ENCODE data around the gene KRTAP4-12. TPM values are rescaled to one million over a fixed set of nuclear protein-coding genes. Genes with fewer than 3 reads are reported as not detected.
"Not testable (repeated sequence)": the region's sequence is repeated elsewhere in the genome, so short reads cannot be mapped to it uniquely, and the experiment has no call there.

Gene KRTAP4-12
- total RNA-seq, 1 donor from 2014 or later: not detected

DNA sequence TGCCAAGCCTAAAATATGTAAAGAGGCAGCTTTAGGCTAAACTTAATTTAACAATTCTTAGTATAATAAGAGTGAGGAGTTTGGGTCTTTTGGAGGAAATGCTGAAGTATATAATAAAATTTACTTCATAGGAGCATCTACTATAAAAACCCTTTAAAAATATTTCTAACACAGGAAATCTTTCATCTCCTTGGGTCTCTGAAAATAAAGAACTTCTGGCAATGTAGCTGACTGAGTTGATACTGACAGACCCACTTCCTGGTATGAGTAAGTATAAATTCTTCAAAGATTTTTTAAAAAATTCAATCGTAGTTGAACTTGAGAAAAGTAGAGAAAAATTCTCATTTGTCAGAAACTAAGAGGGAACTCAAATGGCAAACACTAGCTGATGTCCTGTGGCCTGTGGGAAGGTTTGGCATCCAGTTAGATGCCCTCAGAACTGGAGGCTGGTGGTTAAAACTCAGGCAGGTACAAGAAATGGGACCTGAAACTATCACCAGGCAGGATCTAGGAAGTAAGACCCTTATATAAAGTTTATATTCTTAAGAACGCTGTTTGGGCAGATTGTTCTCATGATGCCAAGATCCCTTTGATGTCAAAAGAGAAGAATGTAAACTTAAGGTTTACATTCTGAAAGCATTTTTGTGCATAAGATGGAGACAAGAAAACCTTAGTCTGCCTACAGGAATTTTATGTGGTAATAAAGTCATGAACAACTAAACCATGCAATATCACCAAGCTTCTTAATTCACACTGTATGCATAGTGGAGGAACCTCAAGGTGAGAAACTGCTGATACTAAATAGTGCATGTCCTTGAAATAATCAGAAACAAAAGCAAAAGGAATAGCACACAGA, 10.1 kb upstream of the KRTAP4-12 start:
- ATAC-seq (no peak), DNase-seq (no peak)
- H3K9me3 ChIP-seq: no peaks in the 10 kb centered on the region
- H3K27ac ChIP-seq: no peak overlapping the region
- no peaks in the 10 kb centered on the region for H3K27me3 ChIP-seq (ENCODE audit: low read depth)
- H3K36me3 ChIP-seq: no peaks in the 10 kb centered on the region
- TF ChIP-seq, protein P1, sequence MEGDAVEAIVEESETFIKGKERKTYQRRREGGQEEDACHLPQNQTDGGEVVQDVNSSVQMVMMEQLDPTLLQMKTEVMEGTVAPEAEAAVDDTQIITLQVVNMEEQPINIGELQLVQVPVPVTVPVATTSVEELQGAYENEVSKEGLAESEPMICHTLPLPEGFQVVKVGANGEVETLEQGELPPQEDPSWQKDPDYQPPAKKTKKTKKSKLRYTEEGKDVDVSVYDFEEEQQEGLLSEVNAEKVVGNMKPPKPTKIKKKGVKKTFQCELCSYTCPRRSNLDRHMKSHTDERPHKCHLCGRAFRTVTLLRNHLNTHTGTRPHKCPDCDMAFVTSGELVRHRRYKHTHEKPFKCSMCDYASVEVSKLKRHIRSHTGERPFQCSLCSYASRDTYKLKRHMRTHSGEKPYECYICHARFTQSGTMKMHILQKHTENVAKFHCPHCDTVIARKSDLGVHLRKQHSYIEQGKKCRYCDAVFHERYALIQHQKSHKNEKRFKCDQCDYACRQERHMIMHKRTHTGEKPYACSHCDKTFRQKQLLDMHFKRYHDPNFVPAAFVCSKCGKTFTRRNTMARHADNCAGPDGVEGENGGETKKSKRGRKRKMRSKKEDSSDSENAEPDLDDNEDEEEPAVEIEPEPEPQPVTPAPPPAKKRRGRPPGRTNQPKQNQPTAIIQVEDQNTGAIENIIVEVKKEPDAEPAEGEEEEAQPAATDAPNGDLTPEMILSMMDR (IDR thresholded peaks at IDR 0.05): no peak
- no peaks in the 10 kb centered on the region for H3K4me1 ChIP-seq
- H3K4me3 ChIP-seq: no peak overlapping the region
- intact Hi-C loops (cut with DNase I): no loop called here

DNA sequence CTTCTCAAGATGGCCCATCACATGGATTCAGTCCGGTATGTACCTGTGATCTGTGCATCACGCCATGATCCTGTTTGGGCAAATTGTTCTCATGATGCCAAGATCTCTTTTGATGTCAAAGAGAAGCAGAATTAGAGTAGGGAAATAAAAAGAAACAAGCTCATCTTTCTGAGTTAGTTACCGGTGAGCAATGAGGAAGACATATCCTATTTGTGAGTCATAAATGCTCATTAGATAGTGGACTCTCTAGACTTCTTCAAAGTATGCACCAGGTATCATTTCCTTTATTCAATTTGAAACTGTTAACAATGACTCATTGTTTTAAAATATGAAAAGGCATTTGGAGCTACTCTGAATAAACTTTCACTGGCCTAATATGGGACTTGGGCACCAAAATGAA, 8.0 kb upstream of the KRTAP4-12 start:
- H3K36me3 ChIP-seq: no peaks in the 10 kb centered on the region
- TF ChIP-seq, protein P1 (IDR thresholded peaks at IDR 0.05): no peak
- no peaks in the 10 kb centered on the region for H3K4me1 ChIP-seq
- no peaks in the 10 kb centered on the region for H3K9me3 ChIP-seq
- ATAC-seq (no peak), DNase-seq (no peak)
- no peak overlapping the region for H3K27ac ChIP-seq
- intact Hi-C loops (cut with DNase I): no loop called here
- no peaks in the 10 kb centered on the region for H3K27me3 ChIP-seq (ENCODE audit: low read depth)
- H3K4me3 ChIP-seq: no peak overlapping the region

DNA sequence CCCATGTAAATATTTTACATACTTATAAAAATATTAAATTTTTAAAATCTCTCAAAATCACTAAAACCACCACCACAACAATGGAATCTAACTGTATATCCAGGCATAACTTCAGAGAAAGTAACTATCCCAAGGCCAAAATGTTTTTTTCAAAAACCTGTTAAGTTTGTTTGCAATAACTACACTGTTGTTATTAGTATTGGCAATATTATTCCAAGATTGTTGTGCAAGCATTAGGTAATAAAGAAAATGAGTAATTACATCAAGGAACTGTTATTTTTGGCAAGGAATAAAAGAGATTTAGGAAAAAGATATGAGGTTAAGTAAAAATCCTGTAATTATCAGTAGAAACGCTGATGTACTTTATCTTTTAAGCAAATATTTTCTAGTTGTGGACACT, 3.4 kb upstream of the KRTAP4-12 start:
- no peaks in the 10 kb centered on the region for H3K36me3 ChIP-seq
- TF ChIP-seq, protein P1 (IDR thresholded peaks at IDR 0.05): no peak
- no peak overlapping the region for H3K27ac ChIP-seq
- intact Hi-C loops (cut with DNase I): no loop called here
- no peak for DNase-seq
- no peak for ATAC-seq
- no peaks in the 10 kb centered on the region for H3K9me3 ChIP-seq
- H3K27me3 ChIP-seq (ENCODE audit: low read depth): no peaks in the 10 kb centered on the region
- H3K4me1 ChIP-seq: no peaks in the 10 kb centered on the region
- H3K4me3 ChIP-seq: no peak overlapping the region

DNA sequence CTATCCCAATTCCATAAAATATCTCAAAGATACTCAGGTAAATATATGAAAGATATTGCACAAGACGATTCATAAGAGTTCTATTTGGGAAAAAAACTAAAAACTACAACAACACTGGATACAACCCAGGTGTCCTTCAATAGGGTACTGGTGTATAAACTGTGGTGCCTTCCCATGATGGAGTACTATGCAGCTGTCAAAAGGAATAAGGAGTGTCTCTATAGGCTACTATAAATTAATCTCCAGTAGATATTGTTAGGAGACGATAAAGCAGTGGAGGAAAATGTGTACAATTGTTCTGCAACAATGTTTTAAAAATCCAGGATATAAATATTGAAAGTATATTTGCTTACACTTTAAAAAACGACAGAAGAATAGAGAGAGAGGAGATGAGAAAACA, 2.4 kb upstream of the KRTAP4-12 start:
- no peaks in the 10 kb centered on the region for H3K27me3 ChIP-seq (ENCODE audit: low read depth)
- DNase-seq (no peak), ATAC-seq (no peak)
- intact Hi-C loops (cut with DNase I): no loop called here
- no peaks in the 10 kb centered on the region for H3K36me3 ChIP-seq
- TF ChIP-seq, protein P1 (IDR thresholded peaks at IDR 0.05): no peak
- no peaks in the 10 kb centered on the region for H3K9me3 ChIP-seq
- H3K27ac ChIP-seq: no peak overlapping the region
- H3K4me1 ChIP-seq: no peaks in the 10 kb centered on the region
- H3K4me3 ChIP-seq: no peak overlapping the region

DNA sequence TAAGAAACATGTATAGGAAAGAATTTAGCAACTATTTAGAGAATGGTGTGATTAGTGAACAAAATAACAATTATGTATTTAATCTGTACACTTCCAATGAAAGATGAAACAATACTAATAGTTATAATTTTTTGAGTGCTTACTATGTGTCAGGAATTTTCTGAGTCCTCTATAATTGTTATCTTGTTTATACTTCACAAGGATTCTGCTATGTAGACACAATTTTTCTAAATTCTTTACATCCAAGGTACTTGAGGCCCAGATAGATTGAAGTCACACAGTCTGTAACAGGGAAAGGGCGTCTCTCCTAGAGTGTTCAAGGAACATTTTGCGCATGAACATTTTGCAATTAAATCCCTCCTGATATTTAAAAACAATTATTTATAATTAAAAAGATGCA, 1.1 kb upstream of the KRTAP4-12 start:
- TF ChIP-seq, protein P1 (IDR thresholded peaks at IDR 0.05): no peak
- no peaks in the 10 kb centered on the region for H3K27me3 ChIP-seq (ENCODE audit: low read depth)
- H3K4me1 ChIP-seq: no peaks in the 10 kb centered on the region
- no peak for ATAC-seq
- DNase-seq: no peak
- H3K9me3 ChIP-seq: no peaks in the 10 kb centered on the region
- intact Hi-C loops (cut with DNase I): no loop called here
- no peak overlapping the region for H3K4me3 ChIP-seq
- H3K36me3 ChIP-seq: no peaks in the 10 kb centered on the region
- no peak overlapping the region for H3K27ac ChIP-seq

DNA sequence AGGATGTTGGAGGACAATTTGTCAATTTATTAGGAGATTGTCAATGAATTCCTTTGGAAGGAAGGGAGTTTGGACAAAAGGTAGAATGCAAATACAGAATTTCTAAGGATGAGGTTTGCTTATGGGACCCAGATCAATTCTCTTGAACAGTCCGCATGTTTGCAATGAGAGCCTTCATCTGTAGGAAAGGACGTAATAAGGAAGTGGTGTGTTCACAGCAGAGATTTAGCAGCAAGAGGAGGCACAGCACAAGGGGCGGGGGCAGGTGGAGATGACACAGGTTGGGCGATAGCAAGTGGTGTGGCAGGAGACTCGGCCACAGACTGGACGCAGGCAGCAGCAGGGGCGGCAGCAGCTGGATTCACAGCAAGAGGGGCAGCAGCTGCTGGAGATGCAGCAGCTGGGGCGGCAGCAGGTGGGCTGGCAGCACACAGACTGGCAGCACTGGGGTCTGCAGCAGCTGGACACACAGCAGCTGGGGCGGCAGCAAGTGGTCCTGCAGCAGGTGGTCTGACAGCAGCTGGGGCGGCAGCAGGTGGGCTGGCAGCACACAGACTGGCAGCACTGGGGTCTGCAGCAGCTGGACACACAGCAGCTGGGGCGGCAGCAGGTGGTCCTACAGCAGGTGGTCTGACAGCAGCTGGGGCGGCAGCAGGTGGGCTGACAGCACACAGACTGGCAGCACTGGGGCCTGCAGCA, 541 bp downstream of the KRTAP4-12 start:
- H3K27me3 ChIP-seq (ENCODE audit: low read depth); ATAC-seq; DNase-seq; intact Hi-C loops (cut with DNase I); H3K27ac ChIP-seq; H3K4me3 ChIP-seq; H3K36me3 ChIP-seq; H3K9me3 ChIP-seq; H3K4me1 ChIP-seq: not testable (repeated sequence)
